ENCODE data around the gene HCN4. TPM values are rescaled to one million over a fixed set of nuclear protein-coding genes. Genes with fewer than 3 reads are reported as not detected.

HCN4 gene
- total RNA-seq, 1 experiment from 2014 or later: 0.09 TPM

- Histone ChIP-seq H3K4me1 (ENCODE audit: insufficient read depth, low read length, poor library complexity, severe bottlenecking) (no peaks in the 10 kb centered on the region), H3K27me3 (replicated peaks; ENCODE audit: insufficient read depth, low read depth, low read length, poor library complexity) (peaks cover 6% of the 10 kb centered on the region), H3K36me3 (ENCODE audit: insufficient read depth, low read length, poor library complexity, severe bottlenecking) (no peaks in the 10 kb centered on the region), H3K4me3 (ENCODE audit: low read depth, low read length, poor library complexity, severe bottlenecking) (no peak overlapping the region), H3K9me3 (ENCODE audit: low read depth, low read length, poor library complexity, severe bottlenecking) (no peaks in the 10 kb centered on the region), H3K27ac (ENCODE audit: low read depth, low read length, poor library complexity, severe bottlenecking) (no peak overlapping the region)
- ChIA-PET CTCF (no interaction called here), POLR2A (ENCODE audit: low non-redundant PET) (no interaction called here)
- DNase-seq (ENCODE audit: low spot score): no peak
- intact Hi-C loops (cut with micrococcal nuclease; ENCODE audit: unreplicated experiment): no loop called here
- TF ChIP-seq CTCF (conservative IDR thresholded peaks at IDR 0.05; ENCODE audit: low read depth, low read length) (no peak), EZH2 (IDR thresholded peaks at IDR 0.05; ENCODE audit: borderline replicate concordance, low read depth, low read length, poor library complexity, severe bottlenecking) (no peak)
- BruUV-seq (replicated peaks): no TSS peak
Observed at GRCh38 chr15:73398861-73399260, 30.1 kb upstream of the HCN4 start.

GRCh38 chr15:73397461-73397860 lies 28.7 kb upstream of the HCN4 start:
- H3K27ac ChIP-seq (ENCODE audit: low read depth, low read length, poor library complexity, severe bottlenecking): no peak overlapping the region
- no peaks in the 10 kb centered on the region for H3K36me3 ChIP-seq (ENCODE audit: insufficient read depth, low read length, poor library complexity, severe bottlenecking)
- TF ChIP-seq CTCF (conservative IDR thresholded peaks at IDR 0.05; ENCODE audit: low read depth, low read length) (no peak), EZH2 (IDR thresholded peaks at IDR 0.05; ENCODE audit: borderline replicate concordance, low read depth, low read length, poor library complexity, severe bottlenecking) (no peak)
- ChIA-PET CTCF (no interaction called here), POLR2A (ENCODE audit: low non-redundant PET) (no interaction called here)
- H3K27me3 ChIP-seq (replicated peaks; ENCODE audit: insufficient read depth, low read depth, low read length, poor library complexity): peaks cover 17% of the 10 kb centered on the region
- no TSS peak for BruUV-seq (replicated peaks)
- no peak for DNase-seq (ENCODE audit: low spot score)
- intact Hi-C loops (cut with micrococcal nuclease; ENCODE audit: unreplicated experiment): no loop called here
- no peaks in the 10 kb centered on the region for H3K4me1 ChIP-seq (ENCODE audit: insufficient read depth, low read length, poor library complexity, severe bottlenecking)
- H3K9me3 ChIP-seq (ENCODE audit: low read depth, low read length, poor library complexity, severe bottlenecking): no peaks in the 10 kb centered on the region
- no peak overlapping the region for H3K4me3 ChIP-seq (ENCODE audit: low read depth, low read length, poor library complexity, severe bottlenecking)

- Histone ChIP-seq H3K4me1 (ENCODE audit: insufficient read depth, low read length, poor library complexity, severe bottlenecking) (no peaks in the 10 kb centered on the region), H3K27me3 (replicated peaks; ENCODE audit: insufficient read depth, low read depth, low read length, poor library complexity) (peaks cover 21% of the 10 kb centered on the region), H3K27ac (ENCODE audit: low read depth, low read length, poor library complexity, severe bottlenecking) (no peak overlapping the region), H3K4me3 (ENCODE audit: low read depth, low read length, poor library complexity, severe bottlenecking) (no peak overlapping the region), H3K9me3 (ENCODE audit: low read depth, low read length, poor library complexity, severe bottlenecking) (no peaks in the 10 kb centered on the region), H3K36me3 (ENCODE audit: insufficient read depth, low read length, poor library complexity, severe bottlenecking) (no peaks in the 10 kb centered on the region)
- no peak for TF ChIP-seq EZH2 (IDR thresholded peaks at IDR 0.05; ENCODE audit: borderline replicate concordance, low read depth, low read length, poor library complexity, severe bottlenecking)
- TF ChIP-seq CTCF (conservative IDR thresholded peaks at IDR 0.05; ENCODE audit: low read depth, low read length): no peak
- POLR2A ChIA-PET (ENCODE audit: low non-redundant PET): no interaction called here
- CTCF ChIA-PET: interaction anchor here (0.7 kb wide), 1 partner anchor 162 kb away, joined by 5 read pairs; no protein-coding TSS in a partner anchor
- intact Hi-C loops (cut with micrococcal nuclease; ENCODE audit: unreplicated experiment): no loop called here
- BruUV-seq (replicated peaks): no TSS peak
- no peak for DNase-seq (ENCODE audit: low spot score)
Observed at GRCh38 chr15:73395671-73396070, 26.9 kb upstream of the HCN4 start.

Measured in A673 (cell line).